Erythroblast (primary cell): ENCODE results near the gene LYRM9.
"Not testable (repeated sequence)": the region's sequence is repeated elsewhere in the genome, so short reads cannot be mapped to it uniquely, and the experiment has no call there.

Experiments used
- DNase-seq, 2 experiments: peaks; one replicate each; lab custom pipeline; 2025; lab: John Stamatoyannopoulos, UW
- GATA1 ChIP-seq: IDR thresholded peaks from 2 replicates; pipeline ENCODE4 v1.6.1; 2011; ENCODE audit warnings: low read depth, mild to moderate bottlenecking, control low read depth, low read length, moderate library complexity
- POLR2A ChIP-seq: IDR thresholded peaks from 2 replicates; pipeline ENCODE4 v1.6.1; 2011; ENCODE audit warnings: mild to moderate bottlenecking, low read length

Gene LYRM9

GRCh38 chr17:27832831-27833230 is 60.3 kb downstream of the LYRM9 start:
- DNase-seq: no peak
- TF ChIP-seq POLR2A: no peak
- no peak for TF ChIP-seq GATA1

GRCh38 chr17:27829888-27830287 is 63.3 kb downstream of the LYRM9 start:
- not testable (repeated sequence) for DNase-seq

- not testable (repeated sequence) for DNase-seq
Measured at GRCh38 chr17:27829143-27829711, 63.9 kb downstream of the LYRM9 start.
